GM12873 (cell line): ENCODE data around the gene TMEM200B.

Experiments
- TF ChIP-seq, protein P1 (sequence below): IDR thresholded peaks from 2 replicates; pipeline ENCODE4 v1.5.1; 2012; ENCODE audit warnings: low read depth, mild to moderate bottlenecking, moderate library complexity, low read length, control low read depth; ENCODE audit not compliant: insufficient read depth; ENCODE audit errors: missing control alignments

The TMEM200B gene

DNA sequence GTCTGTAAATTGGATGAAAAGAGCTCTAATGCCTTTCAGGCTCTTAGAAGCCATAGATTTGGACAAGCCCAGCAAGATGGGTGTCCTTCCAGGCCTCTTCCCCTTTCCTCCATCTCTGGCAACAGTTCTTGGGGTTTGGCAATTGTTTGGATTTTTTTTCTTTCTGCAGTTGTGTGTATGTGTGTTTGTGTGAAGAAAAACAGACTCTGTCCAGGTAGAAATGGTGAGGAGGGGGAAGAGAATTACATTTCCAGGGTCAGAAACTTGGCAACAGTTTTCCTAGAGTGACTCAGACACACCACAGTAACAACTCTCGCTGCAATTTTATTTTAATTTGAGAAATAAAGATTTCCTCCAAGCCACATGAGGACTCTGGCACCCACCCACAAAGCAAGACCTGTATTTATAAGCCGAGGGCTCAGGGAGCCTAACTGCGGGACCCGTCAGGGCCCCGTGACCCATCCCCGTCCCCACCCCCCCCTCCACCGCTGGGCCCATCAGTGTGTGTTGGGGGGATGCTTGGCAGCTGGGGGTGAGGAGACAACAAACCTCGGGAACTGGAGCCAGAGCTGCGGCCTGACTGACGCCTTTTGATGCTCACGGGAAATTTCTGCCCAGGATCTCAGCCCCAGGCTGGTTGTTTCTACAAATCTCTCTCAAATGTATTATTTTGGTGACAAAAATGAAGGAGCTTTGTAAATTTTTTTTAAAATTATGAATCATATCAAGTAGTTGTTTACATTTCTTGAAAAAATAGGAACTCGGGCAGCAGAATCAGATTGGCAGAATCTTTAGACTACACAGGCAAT, 4.4 kb downstream of the TMEM200B start:
- TF ChIP-seq, protein P1, sequence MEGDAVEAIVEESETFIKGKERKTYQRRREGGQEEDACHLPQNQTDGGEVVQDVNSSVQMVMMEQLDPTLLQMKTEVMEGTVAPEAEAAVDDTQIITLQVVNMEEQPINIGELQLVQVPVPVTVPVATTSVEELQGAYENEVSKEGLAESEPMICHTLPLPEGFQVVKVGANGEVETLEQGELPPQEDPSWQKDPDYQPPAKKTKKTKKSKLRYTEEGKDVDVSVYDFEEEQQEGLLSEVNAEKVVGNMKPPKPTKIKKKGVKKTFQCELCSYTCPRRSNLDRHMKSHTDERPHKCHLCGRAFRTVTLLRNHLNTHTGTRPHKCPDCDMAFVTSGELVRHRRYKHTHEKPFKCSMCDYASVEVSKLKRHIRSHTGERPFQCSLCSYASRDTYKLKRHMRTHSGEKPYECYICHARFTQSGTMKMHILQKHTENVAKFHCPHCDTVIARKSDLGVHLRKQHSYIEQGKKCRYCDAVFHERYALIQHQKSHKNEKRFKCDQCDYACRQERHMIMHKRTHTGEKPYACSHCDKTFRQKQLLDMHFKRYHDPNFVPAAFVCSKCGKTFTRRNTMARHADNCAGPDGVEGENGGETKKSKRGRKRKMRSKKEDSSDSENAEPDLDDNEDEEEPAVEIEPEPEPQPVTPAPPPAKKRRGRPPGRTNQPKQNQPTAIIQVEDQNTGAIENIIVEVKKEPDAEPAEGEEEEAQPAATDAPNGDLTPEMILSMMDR = no peak

DNA sequence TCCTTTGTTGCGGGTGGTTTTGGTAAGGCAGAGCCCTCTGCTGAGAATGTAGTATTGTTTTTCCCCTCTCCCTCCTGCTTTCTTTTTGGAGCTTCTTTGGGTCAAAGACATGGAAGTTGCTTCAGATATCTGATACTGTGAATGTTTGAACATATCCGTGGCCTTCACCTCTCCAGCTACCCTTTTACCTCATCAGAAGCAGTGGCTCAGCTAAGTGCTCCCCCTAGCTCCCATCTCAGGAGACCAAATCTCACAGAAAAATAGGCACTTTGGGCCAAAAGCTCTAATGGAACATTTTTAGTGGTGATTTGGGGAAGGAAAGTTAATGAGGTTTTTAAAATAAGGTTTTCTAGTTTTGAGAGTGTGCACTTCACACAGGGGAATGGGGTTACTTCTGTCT, 6.3 kb downstream of the TMEM200B start:
- TF ChIP-seq, protein P1 = no peak

DNA sequence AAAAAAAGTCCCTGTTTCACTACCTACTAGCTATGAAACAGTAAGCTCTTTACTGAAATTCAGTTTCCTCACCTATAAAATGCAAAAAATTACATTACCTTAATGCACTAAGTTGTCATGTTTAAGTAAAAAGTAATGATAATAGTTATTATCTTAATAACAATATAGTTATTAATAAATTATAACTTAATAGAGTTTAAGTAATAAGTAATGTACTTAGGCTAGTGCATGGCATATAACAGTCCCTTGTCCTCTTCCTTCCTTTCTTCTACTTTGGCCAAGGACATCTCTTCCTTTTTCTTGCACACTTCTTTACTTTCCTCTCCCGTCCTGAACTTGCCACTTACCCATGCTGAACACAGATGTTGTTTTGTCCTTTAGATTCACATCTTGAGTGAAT, 9.0 kb downstream of the TMEM200B start:
- TF ChIP-seq, protein P1 = no peak

DNA sequence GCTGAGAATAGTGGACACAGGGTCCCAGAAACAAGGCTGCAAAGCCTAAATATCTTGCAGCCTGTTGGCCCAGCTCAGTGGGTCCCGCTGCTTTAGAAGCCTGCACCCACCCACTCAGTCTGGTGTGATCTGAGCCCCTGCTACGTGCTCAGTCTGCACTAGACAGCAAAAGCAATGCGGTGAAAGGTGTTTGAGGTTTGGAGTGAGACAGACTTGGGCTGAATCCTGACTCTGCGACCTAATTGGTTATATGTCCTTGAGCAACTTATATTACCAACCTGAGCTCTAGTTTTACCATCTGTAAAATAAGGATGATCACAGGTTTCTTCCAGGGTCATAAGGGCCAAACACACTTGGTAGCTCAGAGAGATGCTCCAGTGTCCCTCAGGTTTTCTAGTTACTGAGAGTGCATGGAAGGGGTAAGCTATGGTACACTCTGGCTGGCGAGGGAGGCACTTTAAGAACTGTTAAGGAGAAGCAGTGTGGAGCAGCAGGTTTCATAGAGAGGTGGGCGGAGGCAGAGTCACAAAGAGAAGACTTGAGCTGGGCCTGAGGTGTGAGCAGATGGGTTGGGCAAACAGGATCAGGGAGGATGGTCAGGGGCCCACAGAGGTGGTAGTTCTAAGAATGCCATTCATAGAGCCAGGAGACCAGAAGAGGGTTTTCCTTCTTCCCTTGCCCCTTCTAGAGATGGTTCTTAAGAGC, 10.1 kb downstream of the TMEM200B start:
- TF ChIP-seq, protein P1 = no peak

DNA sequence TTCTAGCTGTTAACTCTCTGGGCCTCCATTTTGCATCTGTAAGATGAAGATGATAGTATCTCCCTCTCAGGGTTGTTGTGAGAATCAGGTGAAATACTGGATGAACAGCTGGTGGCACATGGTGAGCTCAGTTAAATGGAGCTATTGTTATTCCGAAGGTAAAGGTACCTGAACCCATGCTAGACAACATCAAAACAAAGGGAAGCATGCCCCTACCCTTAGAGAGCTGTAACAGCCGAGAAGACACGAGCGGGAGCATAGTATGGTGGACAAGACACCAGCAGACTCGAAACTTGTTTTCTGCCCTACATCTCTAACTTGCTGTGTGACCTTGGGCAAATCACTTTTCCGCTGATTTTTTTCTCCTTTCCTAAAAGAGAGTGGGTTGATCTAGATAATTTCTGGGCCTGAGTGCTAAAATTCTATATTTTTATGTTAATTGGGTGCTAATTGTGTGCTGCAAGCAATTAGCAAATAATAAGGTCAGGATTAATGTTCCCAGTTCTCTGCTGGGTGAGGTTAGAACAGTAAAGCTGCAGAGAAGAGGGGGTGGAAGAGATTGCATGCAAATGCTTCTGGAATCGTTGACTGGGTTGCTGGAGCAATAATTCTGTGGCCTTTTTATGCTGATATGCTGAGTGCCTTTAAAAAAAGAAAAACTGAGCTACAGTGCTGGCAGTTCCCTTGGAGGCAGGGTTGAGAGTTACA, 10.8 kb downstream of the TMEM200B start:
- TF ChIP-seq, protein P1 = no peak

DNA sequence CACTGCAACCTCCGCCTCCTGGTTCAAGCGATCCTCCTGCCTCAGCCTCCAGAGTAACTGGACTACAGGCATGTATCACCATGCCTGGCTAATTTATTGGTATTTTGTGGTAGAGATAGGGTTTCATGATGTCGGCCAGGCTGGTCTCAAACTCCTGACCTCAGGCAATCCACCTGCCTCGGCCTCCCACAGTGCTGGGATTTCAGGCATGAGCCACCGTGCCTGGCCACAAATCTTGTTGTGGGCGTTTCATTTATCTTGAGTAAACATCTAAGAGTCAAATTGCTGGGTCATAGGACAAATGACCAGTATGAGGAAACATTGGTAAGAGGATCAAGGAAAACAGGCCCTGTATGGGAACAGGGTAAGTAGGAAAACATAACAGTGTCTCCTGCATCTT, 17.9 kb downstream of the TMEM200B start:
- TF ChIP-seq, protein P1 = no peak

DNA sequence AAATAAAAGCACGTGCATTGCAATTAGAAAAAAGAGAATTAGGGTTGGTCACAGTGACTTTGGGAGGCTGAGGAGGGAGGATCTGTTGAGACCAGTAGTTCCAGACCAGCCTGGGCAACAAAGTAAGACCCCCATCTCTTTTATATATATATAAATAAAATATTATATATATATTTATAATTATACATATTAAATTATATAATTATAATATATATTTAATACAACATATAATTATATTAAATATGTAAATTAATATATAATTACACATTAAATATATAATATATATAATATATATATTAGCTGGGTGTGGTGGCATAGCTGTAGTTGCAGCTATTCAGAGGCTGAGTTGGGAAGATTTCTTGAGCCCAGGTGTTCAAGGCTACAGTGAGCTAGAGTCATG, 23.2 kb downstream of the TMEM200B start:
- TF ChIP-seq, protein P1 = no peak
